Measurements from ENCODE around the gene EMID1.
A peak's percentile ranks its signal among the peaks of the same experiment; 100 is the strongest.

EMID1 gene

DNA sequence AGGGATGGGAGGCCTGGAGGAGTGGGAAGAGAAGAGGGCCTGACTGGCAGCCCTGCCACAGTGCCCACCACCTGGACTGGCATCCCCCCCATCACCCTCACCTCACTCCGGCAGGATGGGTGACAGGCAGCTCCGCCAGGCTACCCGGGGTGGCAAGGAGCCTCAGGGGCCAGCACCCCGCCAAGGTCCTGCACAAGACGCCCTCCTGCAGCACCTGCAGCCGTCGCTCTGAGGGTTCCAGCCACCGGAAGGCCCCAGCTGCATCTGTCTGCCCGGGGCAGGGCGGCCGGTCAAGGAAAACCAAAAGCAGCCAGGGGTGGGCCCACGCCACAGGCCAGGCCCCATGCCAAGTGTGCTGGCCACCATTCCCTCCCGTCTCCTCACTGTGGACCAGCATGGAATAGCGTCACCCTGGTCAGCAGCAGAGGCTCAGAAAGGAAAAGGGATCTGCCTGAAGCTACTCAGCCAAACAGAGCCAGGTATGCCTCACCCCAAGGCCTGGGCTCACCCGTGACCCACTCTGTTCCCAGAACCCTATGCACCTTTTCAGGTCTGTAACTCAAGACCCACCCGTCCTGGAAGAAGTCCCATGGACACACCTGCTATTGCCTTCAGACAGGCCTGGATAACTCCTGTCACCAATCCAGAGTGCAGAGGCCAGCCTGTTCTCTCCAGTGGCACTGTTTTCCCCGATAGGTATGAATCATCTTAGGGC is 55.1 kb downstream of the EMID1 start:
- no peak for DNase-seq

DNA sequence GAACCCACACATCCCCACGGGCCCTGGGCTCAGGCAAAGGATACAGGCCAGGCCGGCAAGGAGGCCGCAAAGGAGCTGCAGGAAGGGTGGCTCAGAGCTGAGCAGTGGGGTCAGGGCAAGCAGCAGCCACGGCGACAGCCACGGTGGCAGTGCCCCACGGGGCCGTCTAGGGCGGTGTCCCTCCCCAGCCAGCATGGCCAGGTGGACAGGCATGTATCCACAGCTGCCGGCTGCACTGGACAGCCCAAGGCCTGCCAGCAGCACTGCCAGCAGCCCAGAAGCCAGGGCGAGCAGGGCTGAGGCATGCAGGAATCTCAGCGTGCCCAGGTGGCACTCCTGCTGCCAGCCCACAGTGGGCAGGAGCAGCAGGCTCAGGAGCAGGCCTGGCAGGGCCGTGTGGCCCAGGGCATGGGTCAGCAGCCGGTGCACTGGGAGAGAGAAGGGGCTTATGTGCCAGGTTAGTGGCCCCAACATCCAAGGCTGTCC is 58.1 kb downstream of the EMID1 start:
- no peak for DNase-seq

DNA sequence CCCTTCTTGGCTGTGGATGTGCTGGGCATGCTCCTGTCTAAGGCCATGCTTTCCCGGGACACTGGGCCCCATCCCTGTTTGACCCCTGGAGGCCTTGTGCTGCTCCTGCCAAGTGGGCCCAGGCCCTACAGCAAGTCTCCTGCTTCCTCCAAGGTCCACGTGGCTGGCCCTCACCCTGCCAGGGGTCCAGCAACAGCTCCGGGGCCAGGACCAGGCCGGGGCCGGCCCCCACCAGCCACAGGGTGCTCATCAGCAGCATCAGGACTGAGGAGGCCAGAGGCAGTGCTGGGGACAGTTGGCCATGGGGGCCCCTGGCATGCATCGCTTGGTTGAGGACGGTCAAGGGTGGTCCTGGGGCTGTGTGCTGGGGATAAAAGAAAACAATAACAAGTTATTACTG is 59.6 kb downstream of the EMID1 start:
- no peak for DNase-seq

DNA sequence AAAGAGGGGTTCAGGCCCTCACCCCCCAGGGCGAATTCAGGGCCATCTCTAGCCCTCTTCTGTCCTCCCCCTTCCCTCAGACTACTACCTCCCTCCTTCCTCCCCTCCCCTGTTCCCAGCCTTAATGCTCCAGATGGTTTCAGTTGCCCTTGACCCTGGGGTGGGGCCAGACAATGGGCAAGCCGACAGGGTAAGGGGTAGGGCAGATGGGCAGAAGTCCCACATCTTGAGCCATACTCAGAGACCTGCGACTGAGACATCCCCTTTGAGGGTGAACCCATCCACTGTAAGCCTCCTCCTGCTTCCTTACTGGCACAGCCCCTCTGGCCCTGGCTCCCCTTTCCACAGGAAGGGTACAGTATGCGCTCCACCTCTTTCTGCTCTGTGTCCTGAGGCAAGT is 60.2 kb downstream of the EMID1 start:
- peak; percentile 66 for DNase-seq

DNA sequence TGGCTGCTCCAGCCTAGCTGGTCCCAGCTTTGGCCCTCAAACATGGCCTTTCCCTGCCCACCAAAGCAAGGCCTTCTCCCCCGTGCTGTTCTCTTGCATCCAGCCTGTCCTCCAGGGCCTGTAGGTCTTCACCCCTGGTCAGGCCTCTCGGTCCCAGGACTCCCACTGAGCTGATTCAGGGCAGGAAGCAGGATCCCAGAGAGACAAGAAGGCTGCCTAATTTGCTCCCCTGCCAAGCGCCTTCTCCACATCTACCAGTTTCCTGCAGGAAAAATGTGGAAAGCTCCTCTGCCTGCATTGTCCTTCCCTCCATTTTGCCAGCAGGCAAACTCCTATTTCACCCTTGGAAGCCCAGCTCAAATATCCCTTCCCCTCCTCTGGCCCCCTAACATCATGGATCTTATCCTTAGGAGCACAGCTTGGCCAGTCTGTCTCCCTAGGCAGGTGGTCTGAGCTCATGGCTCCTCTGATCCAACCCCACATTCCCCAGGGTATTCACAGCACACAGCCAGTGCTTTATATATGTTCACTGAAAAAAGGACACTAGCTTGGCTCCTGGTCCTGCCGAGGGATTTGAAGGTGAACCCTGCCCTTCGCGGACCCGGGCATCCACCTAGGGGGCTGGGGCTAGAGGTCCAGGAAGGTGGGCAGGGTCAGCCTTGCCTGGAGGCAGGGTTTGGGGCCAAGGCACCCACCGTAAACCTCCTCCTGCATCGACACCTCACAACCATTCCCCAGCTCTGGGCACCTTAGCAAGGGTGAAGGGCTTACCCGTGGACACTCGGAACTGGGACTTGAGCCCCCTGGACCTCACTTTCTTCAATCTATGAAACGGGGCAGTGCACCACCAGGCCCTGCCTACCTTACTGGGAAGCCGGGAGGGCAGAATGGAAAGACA is 61.1 kb downstream of the EMID1 start:
- DNase-seq: peak; percentile 70

DNA sequence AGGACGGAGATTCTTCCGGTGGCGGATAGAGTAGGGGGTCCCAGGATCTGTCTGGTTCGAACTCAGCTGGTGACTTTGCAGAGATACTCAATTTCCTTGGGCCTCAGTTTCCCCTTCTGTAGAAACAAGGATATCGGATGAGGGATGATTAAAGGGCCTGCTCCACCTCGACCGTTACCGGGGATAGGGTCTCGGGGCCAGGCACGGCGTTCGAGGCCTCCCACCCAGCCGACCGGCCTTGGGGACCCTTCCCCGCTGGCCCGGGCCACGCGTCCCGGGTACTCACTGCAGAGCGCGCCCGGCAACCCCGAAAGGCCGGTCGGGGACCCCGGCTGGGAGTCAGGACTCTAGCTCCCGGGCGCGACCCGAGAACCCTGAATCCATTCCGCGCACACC is 61.8 kb downstream of the EMID1 start:
- no peak for DNase-seq

DNA sequence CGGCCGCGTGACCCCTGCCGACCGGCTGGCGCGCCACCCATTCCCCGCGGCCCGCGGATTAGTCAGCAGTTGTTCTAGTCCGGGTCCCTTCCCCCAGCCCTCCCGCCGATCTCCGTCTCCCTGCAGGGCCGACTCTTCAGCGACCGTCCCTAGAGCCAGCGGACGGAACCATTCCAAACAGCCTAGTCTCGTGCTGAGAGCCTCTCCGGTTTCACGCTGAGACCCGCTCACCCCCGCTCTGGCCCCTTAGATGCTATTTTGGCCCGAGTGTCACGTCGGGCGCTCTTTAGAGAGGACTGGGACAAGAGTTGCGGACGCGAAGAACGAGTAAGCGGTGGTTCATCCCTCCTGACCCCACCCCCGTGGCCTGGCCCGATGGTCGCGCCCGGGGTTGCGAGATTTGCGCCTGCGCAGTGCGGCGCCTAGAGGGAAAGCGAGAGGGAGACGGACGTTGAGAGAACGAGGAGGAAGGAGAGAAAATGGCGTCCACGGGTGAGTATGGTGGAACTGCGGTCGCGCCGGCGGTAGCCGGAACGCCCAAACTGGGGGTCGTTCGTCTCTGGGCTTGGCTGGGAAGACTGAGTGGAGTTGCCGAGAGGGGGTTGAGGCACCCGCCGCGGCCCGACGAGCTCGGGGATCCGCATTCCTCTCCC is 62.3 kb downstream of the EMID1 start, which contains the start of the genes EWSR1 and RHBDD3:
Gene EWSR1 (plus strand): TSS at position 411 of the 653 bp plus-strand sequence. CDS start 69 bp downstream, at position 480.
Gene RHBDD3 (minus strand): TSS at position 124 of the 653 bp plus-strand sequence. CDS start 2,355 bp downstream, outside the sequence.
- DNase-seq: peak; percentile 98

DNA sequence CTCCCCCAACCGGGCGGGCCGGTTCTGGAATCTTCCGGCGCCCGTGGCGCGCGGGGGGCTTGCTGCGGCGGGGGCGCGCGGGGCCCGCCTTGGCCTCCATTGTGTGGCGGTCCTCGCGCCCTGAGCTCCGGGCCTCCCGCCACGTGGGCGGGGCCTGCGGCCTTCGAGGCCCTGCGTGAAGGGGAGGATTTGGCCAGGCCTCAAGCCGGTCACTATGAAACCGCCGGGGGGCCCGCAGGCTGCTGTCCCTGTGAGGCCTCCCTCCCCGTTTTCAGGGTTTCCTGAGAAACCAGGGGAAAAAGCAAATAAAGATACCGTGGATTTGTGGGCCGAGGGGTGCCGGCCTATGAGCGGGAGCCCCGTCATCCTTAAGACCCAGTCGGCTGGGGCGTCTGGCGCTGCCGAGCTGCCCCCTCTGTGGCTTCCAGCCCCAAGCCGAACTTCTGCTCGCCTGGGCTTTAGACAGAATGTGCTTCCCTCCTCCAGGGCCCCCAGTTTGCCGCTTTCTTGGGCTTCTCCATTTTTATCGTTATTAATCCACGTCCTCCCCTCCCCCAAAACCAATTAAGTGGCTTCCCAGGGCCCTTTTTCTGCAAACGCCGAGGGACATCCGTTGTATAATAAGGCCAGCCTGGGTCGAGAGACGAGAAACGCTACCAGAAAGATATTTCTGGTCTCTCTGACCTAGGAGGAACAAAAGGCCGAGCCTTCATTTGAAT is 63.0 kb downstream of the EMID1 start:
- DNase-seq: peak; percentile 62

DNA sequence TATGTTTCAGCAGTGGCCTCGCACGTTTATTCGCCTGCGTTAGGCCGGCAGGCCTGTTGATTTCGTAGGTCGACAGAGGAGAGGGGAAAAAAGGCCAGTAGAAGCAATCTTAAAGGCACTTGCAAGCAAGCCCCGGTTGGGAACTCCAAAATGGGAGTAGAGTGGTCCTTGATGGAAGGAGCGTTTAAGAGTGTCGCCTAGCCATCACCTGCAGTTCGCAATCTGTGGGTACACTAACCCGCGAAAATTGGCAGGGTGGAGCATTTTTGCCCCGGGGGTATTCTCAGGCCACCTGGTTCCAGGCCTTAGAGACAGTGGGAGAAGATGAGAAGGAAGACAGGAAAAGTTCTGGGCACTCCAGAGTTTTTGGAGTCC is 63.5 kb downstream of the EMID1 start:
- no peak for DNase-seq

DNA sequence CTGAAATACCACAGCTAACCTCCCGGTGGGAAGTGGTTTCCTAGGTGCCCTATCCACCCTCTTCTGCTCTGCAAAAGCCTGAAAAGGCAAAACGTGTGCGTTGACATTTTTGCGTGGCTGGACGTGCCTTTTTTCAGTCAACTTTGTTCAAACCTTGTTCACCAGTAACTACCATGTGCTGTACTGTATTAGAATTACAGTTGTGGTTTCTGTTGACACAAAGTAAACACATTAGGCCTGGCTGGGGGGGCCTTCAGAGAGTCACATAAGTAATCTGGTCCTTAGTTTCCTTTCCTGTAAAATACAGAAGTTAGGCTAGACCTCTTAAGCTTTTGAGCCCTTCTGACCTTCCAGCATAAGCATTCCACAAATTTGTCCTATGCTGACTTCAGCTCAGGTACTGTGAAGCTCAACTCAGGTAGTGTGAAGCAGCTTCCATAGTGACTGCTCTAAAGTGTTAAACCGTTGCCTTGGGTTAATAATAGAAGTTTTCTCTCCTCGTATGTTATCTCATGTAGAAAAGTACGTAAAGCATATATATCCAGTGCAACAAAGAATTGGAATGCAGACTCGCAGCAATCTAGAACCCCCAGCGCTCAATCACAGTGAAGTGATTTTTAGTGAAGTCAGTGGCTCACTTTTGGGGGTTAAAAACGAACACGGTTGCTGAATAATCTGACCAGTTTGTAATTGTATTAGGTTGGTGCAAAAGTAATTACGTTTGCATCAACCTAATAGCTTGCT is 64.2 kb downstream of the EMID1 start:
- peak; percentile 18 for DNase-seq

DNA sequence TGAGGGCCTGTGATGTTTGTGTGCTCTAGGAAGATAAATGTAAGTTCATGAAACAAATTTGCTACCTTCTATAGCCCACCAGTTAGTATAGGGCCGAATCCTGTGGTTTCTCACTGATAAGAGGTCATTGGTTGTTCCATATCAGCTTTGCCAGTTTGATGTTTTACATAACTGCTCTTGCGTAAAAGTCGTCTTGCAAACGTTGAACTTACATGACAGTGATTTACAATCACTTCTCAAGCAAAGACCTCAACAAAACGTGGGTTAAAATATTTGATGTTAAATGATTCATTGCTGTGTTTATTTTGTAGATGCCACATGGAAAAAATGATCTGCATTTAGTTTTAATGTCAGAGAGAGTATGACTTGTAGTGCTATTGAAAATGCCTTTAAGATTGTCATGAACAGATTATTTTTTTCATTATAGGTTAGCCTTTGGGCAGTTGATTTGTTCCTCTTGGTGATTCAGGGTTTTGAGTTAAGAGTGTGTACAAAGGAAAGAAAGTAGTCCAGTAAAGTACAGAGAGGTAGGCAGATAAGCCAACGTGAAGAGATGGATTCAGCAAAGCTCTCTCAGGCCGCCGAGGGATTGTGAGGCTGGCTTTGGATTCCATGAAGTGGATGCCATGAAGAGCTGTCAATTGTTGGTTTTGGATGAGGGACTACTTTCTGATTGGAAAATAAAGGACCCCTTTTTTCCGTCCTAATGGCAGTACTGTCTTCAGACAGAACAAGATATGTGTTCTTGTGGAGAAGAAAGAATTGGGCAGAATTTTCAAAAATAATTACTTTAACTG is 65.0 kb downstream of the EMID1 start:
- DNase-seq: no peak

DNA sequence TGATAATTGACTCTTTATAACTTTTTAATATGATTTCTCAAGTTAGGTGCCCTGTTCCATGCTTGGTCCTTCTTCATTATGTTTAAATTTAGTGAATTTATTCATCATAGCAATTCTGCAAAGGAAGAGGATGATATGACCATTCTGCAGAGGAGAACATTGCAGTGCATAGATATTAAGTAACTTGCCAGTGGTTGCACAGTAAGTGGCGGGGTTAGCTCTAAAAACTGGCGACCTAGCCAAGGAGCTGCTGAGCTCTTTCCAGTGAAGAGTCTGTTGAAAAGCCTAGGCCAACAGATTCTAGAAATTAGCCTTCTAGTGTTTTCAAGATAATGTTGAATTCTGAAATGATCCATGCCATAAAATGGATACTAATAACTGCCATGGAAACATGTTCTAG is 66.9 kb downstream of the EMID1 start:
- no peak for DNase-seq

DNA sequence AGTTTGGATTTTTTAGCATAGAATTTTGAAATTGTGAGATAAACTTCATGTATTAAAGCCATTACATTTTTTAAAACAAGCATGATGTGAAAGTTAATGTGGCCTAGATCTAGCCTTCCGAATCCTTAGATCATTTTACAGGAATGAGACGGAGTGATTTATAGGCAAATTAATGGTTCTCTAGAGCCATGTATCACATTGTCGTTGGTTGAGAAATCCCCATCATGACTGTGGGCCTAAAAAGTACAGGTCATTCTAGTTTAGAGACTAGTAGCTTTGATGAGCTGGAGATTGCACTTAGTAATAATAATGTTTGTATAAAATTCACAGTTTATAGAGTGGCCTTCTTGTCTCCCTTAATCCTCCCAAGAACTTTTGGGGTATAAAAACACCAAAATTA is 69.5 kb downstream of the EMID1 start:
- DNase-seq: no peak

DNA sequence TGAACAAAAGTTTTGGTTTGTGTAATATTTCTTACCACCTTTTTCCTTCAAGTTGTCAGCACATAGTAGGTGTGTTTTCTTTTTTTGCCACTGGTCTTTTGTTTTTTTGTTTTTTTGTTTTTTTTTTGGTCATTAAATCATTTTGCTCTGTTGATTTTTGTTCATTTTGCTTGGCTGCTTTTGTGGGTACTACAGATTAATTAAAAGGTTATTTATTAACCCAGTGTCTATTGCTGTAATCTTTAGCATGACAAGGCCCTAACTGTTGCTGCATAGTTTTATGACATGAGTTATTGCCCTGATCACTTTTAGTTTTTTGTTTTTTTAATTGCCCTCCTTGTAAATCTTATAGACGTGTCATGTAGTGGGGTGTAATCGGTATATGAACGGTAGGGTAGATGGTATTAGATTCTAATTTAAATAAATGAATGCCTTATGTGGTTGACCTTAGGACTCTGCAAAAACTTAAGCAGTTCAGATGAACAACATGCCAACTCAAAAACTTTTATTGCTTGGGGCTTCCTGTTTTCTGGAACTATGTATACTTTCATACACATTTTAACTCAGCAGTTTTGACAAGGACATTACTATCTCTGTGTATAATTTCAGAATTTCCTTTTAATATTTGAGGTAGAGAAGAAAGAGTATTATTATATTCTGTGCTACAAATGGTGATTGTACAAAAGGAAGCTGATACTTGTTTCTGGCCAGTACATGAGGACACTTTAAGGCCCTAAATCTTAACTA is 70.3 kb downstream of the EMID1 start:
- no peak for DNase-seq

DNA sequence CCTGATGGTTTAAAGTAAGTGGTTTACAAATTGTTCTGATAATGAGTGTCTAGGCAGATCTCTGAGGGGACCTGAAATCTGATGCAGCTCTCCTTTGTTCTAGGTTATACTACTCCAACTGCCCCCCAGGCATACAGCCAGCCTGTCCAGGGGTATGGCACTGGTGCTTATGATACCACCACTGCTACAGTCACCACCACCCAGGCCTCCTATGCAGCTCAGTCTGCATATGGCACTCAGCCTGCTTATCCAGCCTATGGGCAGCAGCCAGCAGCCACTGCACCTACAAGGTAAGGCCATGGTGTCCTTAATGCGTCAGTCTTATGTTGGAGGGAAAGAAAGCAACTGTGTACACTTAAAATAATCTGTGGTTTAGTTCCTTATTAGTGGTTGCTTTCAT is 72.2 kb downstream of the EMID1 start:
- no peak for DNase-seq

DNA sequence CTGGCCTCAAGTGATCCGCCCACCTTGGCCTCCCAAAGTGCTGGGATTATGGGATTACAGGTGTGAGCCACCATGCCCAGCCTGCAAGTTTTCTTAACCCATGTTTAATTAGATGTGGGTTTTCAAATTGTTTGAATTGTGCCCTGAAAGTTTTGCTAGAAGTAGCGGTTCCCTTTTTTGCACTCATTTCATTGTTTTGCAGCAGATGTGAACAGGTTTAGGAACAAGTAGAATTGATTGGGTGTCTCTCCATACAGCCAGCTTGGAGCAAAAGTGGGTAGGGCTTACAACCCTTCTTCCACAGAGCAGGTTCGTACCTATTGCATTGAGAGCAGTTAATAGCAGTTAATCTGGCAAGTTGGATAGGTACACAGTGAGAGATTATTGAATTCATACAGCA is 78.5 kb downstream of the EMID1 start:
- DNase-seq: no peak

DNA sequence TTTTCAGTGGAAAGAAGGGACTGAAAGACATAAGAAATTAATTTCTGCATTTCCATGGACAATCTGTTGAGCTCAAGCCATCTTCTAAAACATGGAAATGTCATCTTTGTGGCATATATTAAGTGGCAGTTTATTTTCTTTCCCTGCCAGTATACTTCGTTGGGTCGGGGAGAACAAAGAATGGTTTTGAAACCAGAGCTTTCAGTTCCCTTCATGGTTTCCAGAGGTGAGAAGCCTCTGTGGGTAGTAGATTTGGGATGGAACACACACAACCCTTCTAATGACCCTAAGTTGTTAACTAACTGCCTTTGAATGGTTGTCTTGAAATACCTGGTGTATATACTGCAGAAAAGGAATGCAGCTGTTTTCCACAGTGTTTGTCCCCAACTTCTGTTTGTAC is 83.1 kb downstream of the EMID1 start:
- no peak for DNase-seq

DNA sequence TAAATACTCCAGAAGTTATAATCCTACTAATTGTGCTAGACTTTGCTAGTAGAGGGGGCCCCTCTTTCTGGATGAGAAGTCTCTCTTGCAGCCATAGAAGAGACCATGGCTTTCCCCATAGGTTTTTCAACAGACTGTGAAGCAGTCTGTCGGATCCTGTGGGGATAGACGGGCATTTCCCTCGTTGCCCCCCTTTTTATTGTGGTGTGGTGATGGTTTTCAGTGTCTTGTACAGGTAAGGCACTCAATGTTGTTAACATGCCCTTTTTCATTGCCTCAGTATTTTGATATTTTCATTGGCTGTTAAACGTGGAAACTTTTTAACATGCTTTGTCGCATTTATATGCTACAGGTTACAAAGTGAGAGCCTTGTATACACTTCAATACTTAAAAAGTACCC is 84.4 kb downstream of the EMID1 start:
- DNase-seq: no peak

DNA sequence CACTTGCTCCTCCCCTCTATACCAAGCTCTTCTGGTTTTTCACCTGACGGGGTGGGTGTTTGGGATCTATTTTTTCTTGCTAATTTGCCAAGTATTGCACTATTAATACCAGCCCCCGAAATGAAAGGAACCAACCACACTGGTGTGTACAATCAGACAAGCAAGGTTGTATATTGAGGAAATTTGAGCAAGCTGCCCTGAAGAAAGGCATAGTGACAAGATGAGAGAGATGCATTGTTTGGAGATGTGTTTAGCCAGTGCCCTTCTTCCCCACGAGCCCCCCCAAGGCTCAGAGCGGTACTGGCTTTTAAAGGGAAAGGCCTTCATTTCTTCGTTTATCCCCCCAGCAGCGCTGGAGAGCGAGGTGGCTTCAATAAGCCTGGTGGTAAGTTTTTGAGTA is 85.5 kb downstream of the EMID1 start:
- no peak for DNase-seq

DNA sequence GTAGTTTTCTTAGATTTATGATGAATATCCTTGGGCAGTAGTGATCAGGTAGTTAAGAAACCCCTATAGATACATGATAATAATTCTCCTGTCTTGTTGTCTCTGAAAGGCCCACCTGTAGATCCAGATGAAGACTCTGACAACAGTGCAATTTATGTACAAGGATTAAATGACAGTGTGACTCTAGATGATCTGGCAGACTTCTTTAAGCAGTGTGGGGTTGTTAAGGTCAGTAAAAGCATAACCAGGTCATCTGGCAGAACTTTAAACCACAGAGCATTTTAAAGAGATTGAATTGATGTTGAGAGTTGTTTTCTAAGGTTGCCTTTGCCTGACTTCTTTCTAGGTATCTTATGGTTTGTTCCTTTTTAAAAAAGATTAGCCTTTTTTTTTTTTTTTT is 86.7 kb downstream of the EMID1 start:
- no peak for DNase-seq
